ENCODE results near the gene SPIRE1. TPM values are rescaled to one million over a fixed set of nuclear protein-coding genes. Genes with fewer than 3 reads are reported as not detected.
"Not testable (repeated sequence)": the region's sequence is repeated elsewhere in the genome, so short reads cannot be mapped to it uniquely, and the experiment has no call there.

The SPIRE1 gene
- total RNA-seq, 2 donors from 2014 or later: 21.9 to 23.6 TPM

GRCh38 chr18:12637393-12637792 lies 20.5 kb downstream of the SPIRE1 start:
- intact Hi-C loops (cut with DNase I): no loop called here
- Histone ChIP-seq H3K36me3 (no peaks in the 10 kb centered on the region), H3K27ac (no peak overlapping the region), H3K4me3 (no peak overlapping the region), H3K27me3 (replicated peaks; ENCODE audit: insufficient read depth) (no peaks in the 10 kb centered on the region), H3K4me1 (replicated peaks) (no peaks in the 10 kb centered on the region), H3K9me3 (no peaks in the 10 kb centered on the region)
- TF ChIP-seq POLR2AphosphoS5 (IDR thresholded peaks at IDR 0.05) (no peak), POLR2A (IDR thresholded peaks at IDR 0.05) (no peak), CTCF (IDR thresholded peaks at IDR 0.05) (no peak)
- 93% methylated on average over 3 of the region's 3 CpGs for WGBS
- no peak for DNase-seq (ENCODE audit: low spot score)

DNA sequence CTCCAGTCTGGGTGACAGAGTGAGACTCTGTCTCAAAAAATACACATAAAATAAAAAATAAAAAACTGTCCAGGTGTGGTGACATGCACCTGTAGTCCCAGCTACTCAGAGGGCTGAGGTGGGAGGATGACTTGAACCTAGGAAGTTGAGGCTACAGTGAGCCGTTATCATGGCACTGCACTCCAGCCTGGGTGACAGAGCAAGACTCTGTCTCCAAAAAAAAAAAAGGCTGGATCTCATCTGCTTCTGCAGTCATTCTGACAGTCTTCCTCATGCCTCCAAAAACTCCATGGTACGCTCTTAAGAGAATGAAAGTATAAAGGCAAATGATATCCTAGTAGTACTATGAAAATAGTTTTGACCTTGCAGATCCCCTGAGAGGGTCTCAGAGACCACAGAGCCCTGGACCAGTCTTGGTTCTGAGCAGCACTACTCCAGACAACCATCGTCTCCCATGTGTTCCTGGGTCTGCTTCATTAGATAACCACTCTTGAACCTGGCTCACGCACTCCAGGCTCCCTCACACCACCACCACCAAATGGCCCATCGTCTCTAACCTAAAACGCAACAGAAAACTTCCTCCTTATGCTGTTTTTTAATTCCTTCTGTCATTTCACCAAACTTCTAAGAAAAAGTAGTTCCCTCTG lies 26.0 kb downstream of the SPIRE1 start:
- DNase-seq (ENCODE audit: low spot score): no peak
- H3K4me3 ChIP-seq: no peak overlapping the region
- H3K36me3 ChIP-seq: no peaks in the 10 kb centered on the region
- 71% methylated on average over 6 of the region's 6 CpGs for WGBS
- no peak for TF ChIP-seq POLR2A (IDR thresholded peaks at IDR 0.05)
- no peak for TF ChIP-seq CTCF (IDR thresholded peaks at IDR 0.05)
- TF ChIP-seq POLR2AphosphoS5 (IDR thresholded peaks at IDR 0.05): no peak
- H3K27me3 ChIP-seq (replicated peaks; ENCODE audit: insufficient read depth): no peaks in the 10 kb centered on the region
- intact Hi-C loops (cut with DNase I): no loop called here
- no peak overlapping the region for H3K27ac ChIP-seq
- no peaks in the 10 kb centered on the region for H3K4me1 ChIP-seq (replicated peaks)
- H3K9me3 ChIP-seq: no peaks in the 10 kb centered on the region

GRCh38 chr18:12630136-12630535 lies 27.8 kb downstream of the SPIRE1 start:
- no peak for TF ChIP-seq CTCF (IDR thresholded peaks at IDR 0.05)
- no peak for TF ChIP-seq POLR2AphosphoS5 (IDR thresholded peaks at IDR 0.05)
- TF ChIP-seq POLR2A (IDR thresholded peaks at IDR 0.05): no peak
- intact Hi-C loops (cut with DNase I): no loop called here
- H3K9me3 ChIP-seq: no peaks in the 10 kb centered on the region
- no peak for DNase-seq (ENCODE audit: low spot score)
- H3K4me1 ChIP-seq (replicated peaks): no peaks in the 10 kb centered on the region
- WGBS: 88% methylated on average over 7 of the region's 7 CpGs
- no peaks in the 10 kb centered on the region for H3K36me3 ChIP-seq
- no peaks in the 10 kb centered on the region for H3K27me3 ChIP-seq (replicated peaks; ENCODE audit: insufficient read depth)
- H3K4me3 ChIP-seq: no peak overlapping the region
- no peak overlapping the region for H3K27ac ChIP-seq

GRCh38 chr18:12628706-12629702 lies 28.9 kb downstream of the SPIRE1 start:
- H3K36me3 ChIP-seq: no peaks in the 10 kb centered on the region
- H3K9me3 ChIP-seq: no peaks in the 10 kb centered on the region
- no peaks in the 10 kb centered on the region for H3K27me3 ChIP-seq (replicated peaks; ENCODE audit: insufficient read depth)
- no peak overlapping the region for H3K4me3 ChIP-seq
- intact Hi-C loops (cut with DNase I): no loop called here
- 67% methylated on average over 4 of the region's 4 CpGs for WGBS
- no peaks in the 10 kb centered on the region for H3K4me1 ChIP-seq (replicated peaks)
- H3K27ac ChIP-seq: no peak overlapping the region
- TF ChIP-seq POLR2A (IDR thresholded peaks at IDR 0.05): no peak
- no peak for TF ChIP-seq CTCF (IDR thresholded peaks at IDR 0.05)
- no peak for TF ChIP-seq POLR2AphosphoS5 (IDR thresholded peaks at IDR 0.05)
- no peak for DNase-seq (ENCODE audit: low spot score)

GRCh38 chr18:12627199-12627598 lies 30.7 kb downstream of the SPIRE1 start:
- H3K4me3 ChIP-seq; H3K36me3 ChIP-seq; H3K4me1 ChIP-seq (replicated peaks); H3K27ac ChIP-seq; DNase-seq (ENCODE audit: low spot score); intact Hi-C loops (cut with DNase I); H3K27me3 ChIP-seq (replicated peaks; ENCODE audit: insufficient read depth); H3K9me3 ChIP-seq: not testable (repeated sequence)
- 90% methylated on average over 3 of the region's 3 CpGs for WGBS

All from prostate gland (tissue), 2 donors.